NCI-H1694 treated with DMSO at 0.1 percent for 48 hours (cell line): ENCODE data around the gene SERPINA6.
A peak's percentile ranks its signal among the peaks of the same experiment; 100 is the strongest.
"Not testable (repeated sequence)": the region's sequence is repeated elsewhere in the genome, so short reads cannot be mapped to it uniquely, and the experiment has no call there.

Source experiments
- DNase-seq: peaks from one replicate; lab custom pipeline; 2025; lab: John Stamatoyannopoulos, UW

Gene SERPINA6

GRCh38 chr14:94322648-94323570 is at the start of gene SERPINA6:
TSS of gene SERPINA6 (minus strand) at chr14:94323336. CDS start at chr14:94314648, 8,688 bp downstream.
- DNase-seq: no peak

GRCh38 chr14:94372021-94372605 is 49.0 kb upstream of the SERPINA6 start:
- DNase-seq: no peak

GRCh38 chr14:94370524-94370910 is 47.4 kb upstream of the SERPINA6 start:
- no peak for DNase-seq

- DNase-seq: not testable (repeated sequence)
Observed at GRCh38 chr14:94369766-94370523, 46.8 kb upstream of the SERPINA6 start.

- no peak for DNase-seq
Observed at GRCh38 chr14:94368956-94369355, 45.8 kb upstream of the SERPINA6 start.

- no peak for DNase-seq
Observed at GRCh38 chr14:94368243-94368590, 45.1 kb upstream of the SERPINA6 start.

- DNase-seq: no peak
Observed at GRCh38 chr14:94367347-94368242, 44.5 kb upstream of the SERPINA6 start.

GRCh38 chr14:94366146-94366915 is 43.2 kb upstream of the SERPINA6 start, which contains the start of gene SERPINA2:
TSS of gene SERPINA2 (minus strand) at chr14:94366698.
- no peak for DNase-seq

- no peak for DNase-seq
Observed at GRCh38 chr14:94365624-94366023, 42.5 kb upstream of the SERPINA6 start.

GRCh38 chr14:94364964-94365363 is 41.8 kb upstream of the SERPINA6 start:
- no peak for DNase-seq

GRCh38 chr14:94364037-94364436 is 40.9 kb upstream of the SERPINA6 start:
- DNase-seq: no peak

- no peak for DNase-seq
Observed at GRCh38 chr14:94363151-94363624, 40.1 kb upstream of the SERPINA6 start.

- DNase-seq: no peak
Observed at GRCh38 chr14:94362614-94363133, 39.5 kb upstream of the SERPINA6 start.

- no peak for DNase-seq
Observed at GRCh38 chr14:94361682-94362081, 38.5 kb upstream of the SERPINA6 start.

GRCh38 chr14:94360945-94361565 is 37.9 kb upstream of the SERPINA6 start:
- no peak for DNase-seq

- no peak for DNase-seq
Observed at GRCh38 chr14:94357166-94357565, 34.0 kb upstream of the SERPINA6 start.

GRCh38 chr14:94356379-94357056 is 33.4 kb upstream of the SERPINA6 start:
- DNase-seq: no peak

GRCh38 chr14:94355191-94355794 is 32.2 kb upstream of the SERPINA6 start:
- peak; percentile 82 for DNase-seq

- DNase-seq: no peak
Observed at GRCh38 chr14:94354638-94355185, 31.6 kb upstream of the SERPINA6 start.
